Measurements from ENCODE around the gene CELSR3.
A peak's percentile ranks its signal among the peaks of the same experiment; 100 is the strongest.

Gene CELSR3

GRCh38 chr3:48684054-48684349, 21.3 kb upstream of the CELSR3 start:
- H3K27me3 ChIP-seq (replicated peaks in 2 of 5; ENCODE audit: control insufficient read depth in 4 of 5, insufficient read depth in 5 of 5, low read length in 4 of 5): no peaks in the 10 kb centered on the region
- ChIA-PET CTCF (interaction anchor here (0.6 to 1.6 kb wide), 6 partner anchors 8 to 175 kb away, joined by 3 to 4 read pairs (median 3); partner anchors contain the start of gene SLC26A6), POLR2A (no interaction called here)

GRCh38 chr3:48682786-48683185, 20.1 kb upstream of the CELSR3 start:
- CTCF ChIA-PET: interaction anchor here (0.9 kb wide), 1 partner anchor 228 kb away, joined by 3 read pairs; no protein-coding TSS in a partner anchor
- Histone ChIP-seq H3K4me1 (ENCODE audit: control extremely low read depth in 1 of 4, control insufficient read depth in 4 of 4, insufficient read depth in 4 of 4, low read length in 3 of 4) (peaks cover 2 to 26% (median 23%) of the 10 kb centered on the region in 4 experiments), H3K9me3 (ENCODE audit: control extremely low read depth in 1 of 5, control insufficient read depth in 4 of 5, insufficient read depth in 2 of 5, low read depth in 1 of 5, low read length in 4 of 5) (no peaks in the 10 kb centered on the region), H3K36me3 (ENCODE audit: control insufficient read depth in 4 of 4, insufficient read depth in 4 of 4, low read length in 3 of 4) (peaks cover 5 to 58% (median 28%) of the 10 kb centered on the region in 4 experiments), H3K27me3 (replicated peaks in 2 of 5; ENCODE audit: control insufficient read depth in 4 of 5, insufficient read depth in 5 of 5, low read length in 4 of 5) (no peaks in the 10 kb centered on the region), H3K4me3 (ENCODE audit: control insufficient read depth in 1 of 7, extremely low read depth in 1 of 7, insufficient read depth in 4 of 7, low read depth in 2 of 7, low read length in 6 of 7) (no peak overlapping the region), H3K27ac (ENCODE audit: insufficient read depth in 1 of 2, low read depth in 1 of 2, low read length in 2 of 2, poor library complexity in 1 of 2, severe bottlenecking in 2 of 2) (no peak overlapping the region)
- 99% methylated on average over 9 of the region's 9 CpGs for WGBS (ENCODE audit: insufficient coverage)
- POLR2A ChIA-PET: no interaction called here
- DNase-seq: no peak

More at GRCh38 chr3:48684054-48684349, 21.3 kb upstream of the CELSR3 start:
- peaks cover 2 to 26% (median 23%) of the 10 kb centered on the region in 4 experiments for H3K4me1 ChIP-seq (ENCODE audit: control extremely low read depth in 1 of 4, control insufficient read depth in 4 of 4, insufficient read depth in 4 of 4, low read length in 3 of 4)
- H3K27ac ChIP-seq (ENCODE audit: insufficient read depth in 1 of 2, low read depth in 1 of 2, low read length in 2 of 2, poor library complexity in 1 of 2, severe bottlenecking in 2 of 2): no peak overlapping the region
- WGBS (ENCODE audit: insufficient coverage): 91% methylated on average over 3 of the region's 8 CpGs
- peaks cover 3 to 59% (median 36%) of the 10 kb centered on the region in 4 experiments for H3K36me3 ChIP-seq (ENCODE audit: control insufficient read depth in 4 of 4, insufficient read depth in 4 of 4, low read length in 3 of 4)
- peak overlapping the region in 1 of 7 experiments; percentile 84 for H3K4me3 ChIP-seq (ENCODE audit: control insufficient read depth in 1 of 7, extremely low read depth in 1 of 7, insufficient read depth in 4 of 7, low read depth in 2 of 7, low read length in 6 of 7)
- DNase-seq: no peak
- H3K9me3 ChIP-seq (ENCODE audit: control extremely low read depth in 1 of 5, control insufficient read depth in 4 of 5, insufficient read depth in 2 of 5, low read depth in 1 of 5, low read length in 4 of 5): no peaks in the 10 kb centered on the region

GRCh38 chr3:48681974-48682610, 19.4 kb upstream of the CELSR3 start:
- Histone ChIP-seq H3K27ac (ENCODE audit: insufficient read depth in 1 of 2, low read depth in 1 of 2, low read length in 2 of 2, poor library complexity in 1 of 2, severe bottlenecking in 2 of 2) (no peak overlapping the region), H3K9me3 (ENCODE audit: control extremely low read depth in 1 of 5, control insufficient read depth in 4 of 5, insufficient read depth in 2 of 5, low read depth in 1 of 5, low read length in 4 of 5) (no peaks in the 10 kb centered on the region), H3K4me3 (ENCODE audit: control insufficient read depth in 1 of 7, extremely low read depth in 1 of 7, insufficient read depth in 4 of 7, low read depth in 2 of 7, low read length in 6 of 7) (no peak overlapping the region), H3K4me1 (ENCODE audit: control extremely low read depth in 1 of 4, control insufficient read depth in 4 of 4, insufficient read depth in 4 of 4, low read length in 3 of 4) (peaks cover 2 to 22% (median 21%) of the 10 kb centered on the region in 4 experiments), H3K27me3 (replicated peaks in 2 of 5; ENCODE audit: control insufficient read depth in 4 of 5, insufficient read depth in 5 of 5, low read length in 4 of 5) (no peaks in the 10 kb centered on the region), H3K36me3 (ENCODE audit: control insufficient read depth in 4 of 4, insufficient read depth in 4 of 4, low read length in 3 of 4) (peaks cover 2 to 58% (median 24%) of the 10 kb centered on the region in 4 experiments)
- WGBS (ENCODE audit: insufficient coverage): 95% methylated on average over 11 of the region's 17 CpGs
- DNase-seq: no peak
- ChIA-PET CTCF (interaction anchor here (0.9 to 2.0 kb wide), 2 partner anchors 14 to 18 kb away, joined by 3 to 5 read pairs; no protein-coding TSS in a partner anchor), POLR2A (no interaction called here)

GRCh38 chr3:48681541-48681880, 18.8 kb upstream of the CELSR3 start:
- H3K27me3 ChIP-seq (replicated peaks in 2 of 5; ENCODE audit: control insufficient read depth in 4 of 5, insufficient read depth in 5 of 5, low read length in 4 of 5): no peaks in the 10 kb centered on the region
- H3K36me3 ChIP-seq (ENCODE audit: control insufficient read depth in 4 of 4, insufficient read depth in 4 of 4, low read length in 3 of 4): peaks cover 2 to 55% (median 23%) of the 10 kb centered on the region in 4 experiments
- H3K4me3 ChIP-seq (ENCODE audit: control insufficient read depth in 1 of 7, extremely low read depth in 1 of 7, insufficient read depth in 4 of 7, low read depth in 2 of 7, low read length in 6 of 7): no peak overlapping the region
- H3K4me1 ChIP-seq (ENCODE audit: control extremely low read depth in 1 of 4, control insufficient read depth in 4 of 4, insufficient read depth in 4 of 4, low read length in 3 of 4): peaks cover 2 to 21% (median 18%) of the 10 kb centered on the region in 4 experiments
- CTCF ChIA-PET: interaction anchor here (0.9 to 2.0 kb wide), 2 partner anchors 14 to 18 kb away, joined by 3 to 5 read pairs; no protein-coding TSS in a partner anchor
- H3K9me3 ChIP-seq (ENCODE audit: control extremely low read depth in 1 of 5, control insufficient read depth in 4 of 5, insufficient read depth in 2 of 5, low read depth in 1 of 5, low read length in 4 of 5): no peaks in the 10 kb centered on the region
- 97% methylated on average over 5 of the region's 7 CpGs for WGBS (ENCODE audit: insufficient coverage)
- DNase-seq: no peak
- no peak overlapping the region for H3K27ac ChIP-seq (ENCODE audit: insufficient read depth in 1 of 2, low read depth in 1 of 2, low read length in 2 of 2, poor library complexity in 1 of 2, severe bottlenecking in 2 of 2)
- POLR2A ChIA-PET: no interaction called here

- no peaks in the 10 kb centered on the region for H3K9me3 ChIP-seq (ENCODE audit: control extremely low read depth in 1 of 5, control insufficient read depth in 4 of 5, insufficient read depth in 2 of 5, low read depth in 1 of 5, low read length in 4 of 5)
- no peak for DNase-seq
- 97% methylated on average over 13 of the region's 17 CpGs for WGBS (ENCODE audit: insufficient coverage)
- H3K4me1 ChIP-seq (ENCODE audit: control extremely low read depth in 1 of 4, control insufficient read depth in 4 of 4, insufficient read depth in 4 of 4, low read length in 3 of 4): peaks cover 2 to 16% (median 12%) of the 10 kb centered on the region in 4 experiments
- H3K4me3 ChIP-seq (ENCODE audit: control insufficient read depth in 1 of 7, extremely low read depth in 1 of 7, insufficient read depth in 4 of 7, low read depth in 2 of 7, low read length in 6 of 7): no peak overlapping the region
- CTCF ChIA-PET: interaction anchor here (2.0 kb wide), 1 partner anchor 17 kb away, joined by 5 read pairs; no protein-coding TSS in a partner anchor
- no peaks in the 10 kb centered on the region for H3K27me3 ChIP-seq (replicated peaks in 2 of 5; ENCODE audit: control insufficient read depth in 4 of 5, insufficient read depth in 5 of 5, low read length in 4 of 5)
- no peak overlapping the region for H3K27ac ChIP-seq (ENCODE audit: insufficient read depth in 1 of 2, low read depth in 1 of 2, low read length in 2 of 2, poor library complexity in 1 of 2, severe bottlenecking in 2 of 2)
- POLR2A ChIA-PET: no interaction called here
- H3K36me3 ChIP-seq (ENCODE audit: control insufficient read depth in 4 of 4, insufficient read depth in 4 of 4, low read length in 3 of 4): peaks cover 2 to 58% (median 24%) of the 10 kb centered on the region in 4 experiments
These were observed 18.3 kb upstream of the CELSR3 start for GRCh38 chr3:48680811-48681540.

GRCh38 chr3:48679411-48680391, 17.0 kb upstream of the CELSR3 start:
- 89% methylated on average over 19 of the region's 20 CpGs for WGBS (ENCODE audit: insufficient coverage)
- H3K4me1 ChIP-seq (ENCODE audit: control extremely low read depth in 1 of 4, control insufficient read depth in 4 of 4, insufficient read depth in 4 of 4, low read length in 3 of 4): peaks cover 0 to 8% (median 6%) of the 10 kb centered on the region in 4 experiments
- H3K9me3 ChIP-seq (ENCODE audit: control extremely low read depth in 1 of 5, control insufficient read depth in 4 of 5, insufficient read depth in 2 of 5, low read depth in 1 of 5, low read length in 4 of 5): no peaks in the 10 kb centered on the region
- ChIA-PET CTCF (no interaction called here), POLR2A (interaction anchor here (1.6 kb wide), 1 partner anchor 17 kb away, joined by 4 read pairs; the partner anchor contains the start of gene CELSR3)
- peaks cover 2 to 64% (median 25%) of the 10 kb centered on the region in 4 experiments for H3K36me3 ChIP-seq (ENCODE audit: control insufficient read depth in 4 of 4, insufficient read depth in 4 of 4, low read length in 3 of 4)
- H3K27ac ChIP-seq (ENCODE audit: insufficient read depth in 1 of 2, low read depth in 1 of 2, low read length in 2 of 2, poor library complexity in 1 of 2, severe bottlenecking in 2 of 2): no peak overlapping the region
- no peak overlapping the region for H3K4me3 ChIP-seq (ENCODE audit: control insufficient read depth in 1 of 7, extremely low read depth in 1 of 7, insufficient read depth in 4 of 7, low read depth in 2 of 7, low read length in 6 of 7)
- H3K27me3 ChIP-seq (replicated peaks in 2 of 5; ENCODE audit: control insufficient read depth in 4 of 5, insufficient read depth in 5 of 5, low read length in 4 of 5): no peaks in the 10 kb centered on the region
- peak in 2 of 3 donors; percentile 47 to 60 for DNase-seq

All from common myeloid progenitor, CD34-positive (primary cell).